NCI-H1092 treated with DMSO at 0.1 percent for 48 hours (cell line): ENCODE results near the gene KDELR1.
"Not testable (repeated sequence)": the region's sequence is repeated elsewhere in the genome, so short reads cannot be mapped to it uniquely, and the experiment has no call there.

Experiments
- DNase-seq: peaks from one replicate; lab custom pipeline; 2025; lab: John Stamatoyannopoulos, UW

The KDELR1 gene

GRCh38 chr19:48397263-48398101, 6.1 kb upstream of the KDELR1 start:
- no peak for DNase-seq

- no peak for DNase-seq
These were observed 5.4 kb upstream of the KDELR1 start for GRCh38 chr19:48396824-48397176.

- DNase-seq, result no peak
These were observed 4.9 kb upstream of the KDELR1 start for GRCh38 chr19:48396016-48396823.

GRCh38 chr19:48395499-48395898, 4.1 kb upstream of the KDELR1 start:
- no peak for DNase-seq

GRCh38 chr19:48395170-48395455, 3.8 kb upstream of the KDELR1 start:
- no peak for DNase-seq

GRCh38 chr19:48394331-48395169, 3.2 kb upstream of the KDELR1 start:
- DNase-seq, result no peak

- no peak for DNase-seq
These were observed 2.4 kb upstream of the KDELR1 start, which contains the start of gene GRIN2D for GRCh38 chr19:48393559-48394330. Gene GRIN2D (plus strand): TSS chr19:48393668. CDS start chr19:48398393, 4,725 bp downstream.

- no peak for DNase-seq
These were observed 1.7 kb upstream of the KDELR1 start for GRCh38 chr19:48392860-48393558.

GRCh38 chr19:48392006-48392344, 624 bp upstream of the KDELR1 start:
- DNase-seq, result not testable (repeated sequence)

- no peak for DNase-seq
These were observed 907 bp downstream of the KDELR1 start for GRCh38 chr19:48390188-48391099.

GRCh38 chr19:48386981-48387380, 4.4 kb downstream of the KDELR1 start:
- no peak for DNase-seq

GRCh38 chr19:48385461-48386087, 5.8 kb downstream of the KDELR1 start:
- no peak for DNase-seq

- no peak for DNase-seq
These were observed 9.1 kb downstream of the KDELR1 start for GRCh38 chr19:48382286-48382685.

GRCh38 chr19:48381178-48381950, 10.0 kb downstream of the KDELR1 start:
- no peak for DNase-seq

- DNase-seq, result no peak
These were observed 12.3 kb downstream of the KDELR1 start for GRCh38 chr19:48379058-48379457.

- DNase-seq, result no peak
These were observed 13.2 kb downstream of the KDELR1 start for GRCh38 chr19:48378194-48378570.

- no peak for DNase-seq
These were observed 17.8 kb downstream of the KDELR1 start for GRCh38 chr19:48373567-48373966.

GRCh38 chr19:48372904-48373303, 18.4 kb downstream of the KDELR1 start:
- peak; percentile 83 for DNase-seq

- DNase-seq, result not testable (repeated sequence)
These were observed 19.6 kb downstream of the KDELR1 start for GRCh38 chr19:48371771-48372170.
